NCI-H146 treated with DMSO at 0.1 percent for 48 hours (cell line): Measurements from ENCODE around the gene KMT2B.
"Not testable (repeated sequence)": the region's sequence is repeated elsewhere in the genome, so short reads cannot be mapped to it uniquely, and the experiment has no call there.

ENCODE experiments used
- DNase-seq: peaks from one replicate; lab custom pipeline; 2025; ENCODE audit not compliant: unreplicated experiment; lab: John Stamatoyannopoulos, UW

KMT2B gene

GRCh38 chr19:35755550-35756376 is 38.0 kb downstream of the KMT2B start:
- DNase-seq, result no peak

DNA sequence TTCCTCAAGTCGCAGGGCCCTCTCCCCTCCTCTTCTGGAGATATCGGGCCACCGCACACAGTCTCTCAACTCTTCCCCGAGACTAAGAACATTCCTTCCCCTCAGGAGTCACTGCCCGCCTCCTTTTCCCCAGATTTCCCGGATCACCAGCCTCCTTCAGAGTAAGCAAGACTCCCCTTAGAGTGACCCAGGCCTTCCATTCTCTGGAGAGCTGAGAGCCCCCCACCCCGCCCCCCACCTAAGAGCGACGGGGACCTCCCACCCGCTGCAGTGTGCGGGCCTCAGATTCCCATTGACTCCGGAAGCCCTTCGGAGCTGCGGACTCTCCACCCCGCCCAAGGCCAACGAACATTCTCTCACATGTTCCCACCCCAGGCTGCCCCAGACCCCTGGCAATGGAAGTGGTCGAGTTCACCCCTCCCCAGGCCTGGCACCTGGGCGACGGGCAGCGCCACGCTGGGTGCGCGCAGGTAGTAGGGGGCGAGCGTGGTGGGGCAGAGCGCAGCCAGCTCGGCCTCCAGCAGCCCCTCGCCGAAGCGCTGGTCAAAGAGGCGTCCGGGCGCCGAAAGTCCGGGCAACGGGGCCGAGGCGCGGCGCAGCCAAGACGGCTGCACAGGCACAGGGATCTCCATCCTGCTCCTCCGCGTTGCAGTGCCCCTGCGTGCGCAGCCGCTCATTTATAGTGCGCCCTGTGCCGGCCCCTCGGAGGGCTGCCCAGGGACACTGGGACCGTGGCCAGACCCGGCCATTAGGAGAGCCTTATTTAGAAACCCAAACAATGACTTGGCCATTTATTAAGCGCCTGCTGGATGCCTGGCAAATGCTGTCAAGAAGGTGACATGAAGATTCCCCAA is 38.8 kb downstream of the KMT2B start, which contains the start of gene HSPB6:
Gene HSPB6 (minus strand): TSS at position 653 of the 854 bp plus-strand sequence. CDS start 21 bp downstream, at position 632.
- no peak for DNase-seq

DNA sequence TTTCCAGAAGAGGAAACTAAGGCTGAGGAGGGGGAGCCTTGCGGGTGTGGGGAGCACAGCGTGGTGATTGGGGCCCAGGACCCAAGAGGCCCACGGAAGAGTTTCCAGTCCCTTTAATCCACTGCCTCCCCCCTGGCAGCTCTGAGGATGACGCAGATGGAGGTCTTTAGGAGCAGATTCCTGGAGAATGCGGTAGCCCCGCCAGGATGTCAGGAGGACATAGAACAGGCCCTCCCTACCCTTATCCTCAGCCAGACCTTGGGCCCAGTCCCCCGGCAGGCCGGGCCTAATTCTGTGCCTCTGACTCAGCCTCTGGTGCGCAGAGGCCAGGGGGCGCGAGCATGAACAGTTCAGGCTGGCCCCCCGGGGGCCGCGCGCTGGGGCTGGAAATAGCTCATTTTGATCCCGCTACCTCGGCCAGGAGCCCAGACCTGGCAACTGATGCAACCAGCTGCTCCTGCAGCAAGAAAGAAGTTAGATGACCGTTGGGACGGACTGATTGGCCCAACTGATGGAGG is 39.5 kb downstream of the KMT2B start:
- DNase-seq, result no peak

DNA sequence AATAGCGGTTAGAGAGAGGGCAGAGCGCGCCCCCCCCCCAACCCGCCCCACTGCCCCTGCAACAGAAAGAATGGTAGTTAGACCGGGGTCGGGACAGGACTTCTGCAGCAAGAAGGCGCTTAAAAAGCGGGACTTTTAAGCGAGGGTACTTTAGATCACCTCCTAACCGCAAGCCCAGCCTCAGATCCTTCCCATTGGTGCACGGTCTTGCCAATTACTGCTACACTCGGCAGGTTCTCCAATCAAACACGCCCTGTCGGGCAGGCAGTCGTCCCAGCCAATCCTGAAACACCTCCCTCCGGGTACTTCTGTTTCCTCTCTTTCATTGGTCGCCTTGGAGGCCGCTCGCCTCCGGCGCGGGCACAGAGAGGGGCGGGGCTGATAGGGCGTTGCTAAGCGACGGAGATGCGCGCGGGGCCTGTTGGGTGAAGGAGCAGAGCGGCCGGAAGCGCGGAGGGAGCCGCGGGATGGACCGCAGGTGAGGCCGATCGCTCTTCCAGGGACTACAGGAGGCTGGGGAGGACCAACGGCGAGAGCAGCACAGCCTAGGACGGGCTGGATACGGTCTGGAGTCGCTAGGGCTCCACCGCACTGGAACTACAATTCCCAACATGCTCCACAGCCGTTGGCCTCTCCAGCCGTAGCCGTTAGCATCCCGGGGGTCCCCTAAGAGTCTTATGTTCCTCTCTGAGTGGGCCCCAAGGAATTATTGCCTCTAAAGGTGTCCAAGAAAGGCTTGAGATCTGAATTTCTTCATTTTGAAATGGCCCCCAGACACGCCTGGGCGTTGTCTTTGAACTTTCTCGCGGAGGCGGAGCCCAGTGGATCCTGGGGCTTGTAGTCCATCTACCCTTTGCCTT is 40.2 kb downstream of the KMT2B start, which contains the start of gene PROSER3:
Gene PROSER3 (plus strand): TSS at position 428 of the 860 bp plus-strand sequence. CDS start 40 bp downstream, at position 468.
- DNase-seq, result peak; percentile 99

GRCh38 chr19:35759697-35760096 is 41.9 kb downstream of the KMT2B start:
- no peak for DNase-seq

- no peak for DNase-seq
These were observed 43.0 kb downstream of the KMT2B start for GRCh38 chr19:35760711-35761349.

DNA sequence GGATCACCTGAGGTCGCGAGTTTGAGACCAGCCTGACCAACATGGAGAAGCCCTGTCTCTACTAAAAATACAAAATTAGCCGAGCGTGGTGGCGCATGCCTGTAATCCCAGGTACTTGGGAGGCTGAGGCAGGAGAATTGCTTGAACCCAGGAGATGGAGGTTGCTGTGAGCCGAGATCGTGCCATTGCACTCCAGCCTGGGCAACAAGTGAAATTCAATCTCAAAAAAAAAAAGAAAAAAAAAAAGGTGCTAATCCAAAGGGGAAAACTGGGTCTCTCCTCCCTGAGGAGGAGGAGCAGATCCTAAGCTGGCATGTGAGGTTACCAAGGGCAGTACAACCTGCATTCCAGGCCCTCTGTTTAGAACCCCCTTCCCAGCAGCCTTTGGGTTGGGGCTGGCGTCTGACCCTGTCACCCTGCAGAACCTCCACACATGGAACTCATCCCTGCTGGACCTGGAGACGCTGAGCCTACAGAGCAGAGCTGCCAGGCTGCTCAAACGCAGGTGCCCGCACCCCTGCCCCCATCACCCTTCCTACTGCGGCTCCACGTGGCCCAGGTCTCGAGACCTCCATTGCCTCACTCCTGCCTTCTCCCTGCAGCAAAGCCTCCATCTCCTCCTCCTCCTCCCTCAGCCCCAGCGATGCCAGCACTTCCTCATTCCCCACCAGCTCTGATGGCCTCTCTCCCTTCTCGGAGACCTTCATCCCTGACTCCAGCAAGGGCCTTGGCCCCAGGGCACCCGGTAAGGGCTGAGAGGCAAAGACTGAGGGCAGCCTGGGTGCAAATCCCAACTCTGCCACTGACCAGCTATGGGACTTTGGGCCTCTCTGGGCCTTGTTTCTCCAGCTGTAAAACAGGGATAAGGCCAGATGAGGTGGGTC is 46.9 kb downstream of the KMT2B start:
- DNase-seq, result no peak

DNA sequence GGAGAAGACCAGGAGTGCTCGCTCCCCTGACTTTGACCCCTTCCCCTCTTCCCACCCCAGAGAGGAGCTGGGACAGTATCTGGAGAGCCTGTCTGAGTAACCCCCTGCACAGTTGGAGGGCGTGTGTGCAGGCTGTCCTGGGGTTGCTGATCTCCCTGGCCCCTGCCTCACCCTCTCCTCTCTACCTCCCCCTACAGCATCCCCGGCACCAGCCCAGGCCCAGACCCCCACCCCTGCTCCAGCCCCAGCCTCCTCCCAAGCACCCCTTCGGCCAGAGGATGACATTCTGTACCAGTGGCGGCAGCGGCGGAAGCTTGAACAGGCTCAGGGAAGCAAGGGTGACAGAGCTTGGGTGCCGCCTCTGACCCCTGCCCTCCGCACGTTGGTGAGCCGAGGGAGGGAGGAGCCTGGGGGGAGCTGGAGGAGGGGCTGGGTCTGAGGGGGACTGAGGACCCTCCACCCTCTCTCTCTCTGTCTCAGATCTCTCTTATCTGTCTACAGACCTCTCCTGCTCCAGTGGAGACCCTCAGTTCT is 48.8 kb downstream of the KMT2B start:
- no peak for DNase-seq

GRCh38 chr19:35767288-35768081 is 49.7 kb downstream of the KMT2B start:
- DNase-seq, result no peak

DNA sequence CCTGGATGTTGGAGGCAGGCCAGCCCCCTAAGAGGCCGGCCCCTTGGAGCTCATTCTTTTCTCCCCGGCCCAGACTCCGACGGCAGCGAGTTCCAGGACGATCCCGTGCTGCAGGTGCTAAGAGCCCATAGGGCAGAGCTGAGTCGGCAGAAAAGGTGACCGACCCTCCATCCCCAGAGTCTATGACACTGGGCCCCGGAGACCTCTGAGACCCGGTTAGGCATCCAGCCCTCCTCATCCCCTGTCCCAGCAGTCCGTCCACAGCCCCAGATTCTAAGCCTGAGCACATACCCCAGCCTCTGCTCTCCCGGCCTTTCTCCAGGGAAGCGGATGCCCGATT is 50.2 kb downstream of the KMT2B start:
- DNase-seq, result no peak

DNA sequence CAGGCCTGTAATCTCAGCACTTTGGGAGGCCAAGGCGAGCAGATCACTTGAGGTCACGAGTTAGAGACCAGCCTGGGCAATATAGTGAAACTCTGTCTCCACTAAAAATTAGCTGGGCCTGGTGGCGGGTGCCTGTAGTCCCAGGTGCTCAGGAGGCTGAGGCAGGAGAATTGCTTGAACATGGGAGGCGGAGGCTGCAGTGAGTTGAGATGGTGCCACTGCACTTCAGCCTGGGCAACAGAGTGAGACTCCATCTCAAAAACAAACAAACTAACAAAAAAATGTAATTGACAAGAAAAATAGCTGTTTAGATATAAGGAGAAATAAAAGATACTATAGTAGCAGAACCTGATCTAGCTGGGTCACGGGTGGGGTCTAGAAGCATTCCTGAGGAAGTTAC is 54.6 kb downstream of the KMT2B start:
- not testable (repeated sequence) for DNase-seq

DNA sequence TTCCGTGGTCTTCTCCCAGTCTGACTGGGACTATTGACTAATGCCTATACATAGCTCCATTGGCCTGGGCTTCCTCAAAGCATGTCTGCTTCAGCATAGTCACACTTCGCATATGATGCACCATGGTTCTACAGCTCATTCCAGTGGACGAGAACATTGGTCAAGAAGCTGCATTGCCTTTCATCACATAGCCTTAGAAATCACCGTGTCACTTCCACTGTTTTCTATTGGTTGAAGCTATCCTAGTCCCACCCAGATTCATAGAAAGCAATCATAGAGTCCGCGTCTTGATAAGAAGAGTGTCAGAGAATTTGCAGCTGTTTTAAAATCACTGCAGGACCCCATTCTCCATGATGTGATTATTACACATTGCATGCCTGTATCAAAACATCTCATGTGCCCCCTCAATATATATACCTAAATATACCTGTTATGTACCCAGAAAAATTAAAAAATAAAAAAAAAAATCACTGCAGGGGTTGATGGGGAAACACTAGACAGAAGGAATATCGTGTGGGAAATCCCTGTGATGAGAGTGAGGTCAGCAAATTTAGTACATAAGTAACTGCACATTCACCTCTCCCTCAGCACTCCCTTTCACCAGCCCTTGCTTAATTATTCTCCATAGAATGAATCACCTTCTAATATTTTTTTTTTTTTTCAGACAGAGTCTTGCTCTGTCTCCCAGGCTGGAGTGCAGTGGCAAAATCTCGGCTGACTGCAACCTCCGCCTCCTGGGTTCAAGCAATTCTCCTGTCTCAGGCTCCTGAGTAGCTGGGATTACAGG is 55.4 kb downstream of the KMT2B start:
- DNase-seq, result no peak

DNA sequence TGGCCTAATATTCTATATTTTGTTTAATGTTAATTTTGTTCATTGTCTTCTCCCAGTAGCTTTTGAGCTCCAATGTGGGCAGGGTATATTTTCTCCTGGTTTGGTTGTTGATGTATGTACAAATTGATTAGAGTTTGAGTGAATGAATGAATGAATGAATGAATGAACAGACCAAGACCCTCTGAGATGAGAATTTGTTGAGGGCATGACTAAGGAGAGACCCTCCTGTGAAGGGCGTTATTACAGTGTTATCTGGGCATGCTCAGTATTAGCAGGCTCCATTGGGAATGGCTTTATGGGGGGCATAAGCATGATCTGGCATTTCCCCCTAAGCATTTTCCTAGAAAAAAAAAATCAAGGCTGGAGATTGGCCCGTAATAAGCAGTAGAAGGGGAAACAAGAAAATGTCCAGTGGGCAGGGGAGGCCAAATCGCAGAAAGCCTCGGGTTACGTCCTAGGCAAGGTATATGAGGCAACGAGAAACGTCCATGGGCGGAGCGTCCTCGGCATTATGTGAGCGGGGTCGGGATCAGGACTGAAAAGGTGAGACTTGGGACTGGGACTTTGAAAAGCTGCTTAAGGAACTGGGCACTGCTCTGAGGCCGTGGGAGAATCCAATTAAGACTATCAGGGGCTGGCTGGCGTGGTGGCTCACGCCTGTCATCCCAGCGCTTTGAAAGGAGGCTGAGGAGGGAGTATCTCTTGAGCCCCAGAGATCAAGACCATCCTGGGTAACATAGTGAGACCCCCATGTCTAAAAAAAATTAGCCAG is 56.7 kb downstream of the KMT2B start:
- DNase-seq, result peak; percentile 29

- no peak for DNase-seq
These were observed 57.2 kb downstream of the KMT2B start for GRCh38 chr19:35775046-35775297.

DNA sequence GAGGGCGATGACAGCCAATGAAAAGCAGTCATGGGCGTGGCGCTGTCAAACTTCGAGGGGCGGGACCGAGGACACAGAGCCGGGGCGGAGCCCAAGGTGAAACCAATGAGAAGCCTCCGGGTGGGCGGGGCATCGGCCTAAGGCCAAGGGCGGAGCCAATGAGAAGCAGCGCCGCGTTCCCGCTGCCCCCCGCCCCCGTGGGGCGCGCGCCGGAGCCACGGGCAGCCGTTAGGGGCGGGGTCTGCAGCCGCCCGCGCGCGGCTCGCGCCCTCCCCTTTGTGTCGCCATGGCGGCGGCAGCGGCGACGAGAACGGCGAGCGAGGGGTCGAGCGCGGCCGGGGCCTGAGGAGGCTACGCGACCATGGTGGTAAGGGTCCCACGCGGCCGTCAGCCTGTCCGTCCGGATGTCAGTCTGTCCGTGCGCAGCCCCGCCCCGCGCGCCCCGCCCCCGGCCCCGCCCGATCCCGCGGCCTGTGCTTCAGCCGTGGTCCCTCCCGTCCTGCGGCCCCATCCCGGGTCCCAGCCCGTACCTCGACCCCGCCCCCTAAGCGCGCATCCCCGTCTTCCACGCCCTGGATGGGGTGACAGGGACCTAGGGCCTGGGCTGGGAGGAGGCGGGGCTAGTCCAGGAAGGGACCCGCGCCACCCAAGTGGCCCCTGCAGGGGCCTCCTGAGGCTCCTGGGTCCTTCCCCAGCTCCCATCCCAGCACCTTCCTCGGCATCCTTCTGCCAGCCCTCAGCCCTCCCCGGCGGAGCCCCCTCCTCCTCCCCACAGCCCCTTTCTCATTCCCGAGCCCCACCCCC is 57.7 kb downstream of the KMT2B start, which contains the start of gene ARHGAP33:
Gene ARHGAP33 (plus strand): TSS at position 267 of the 804 bp plus-strand sequence. CDS start 95 bp downstream, at position 362.
- DNase-seq, result peak; percentile 97
